RWPE2 (cell line): ENCODE data around the gene PHF12.

ENCODE experiments used
- ATAC-seq: fragments of 200-7000 bp; cut with Tn5 transposase; 3 replicates; pipeline ENCODE4 v1.9.1; 2021; ENCODE audit warnings: low read depth
- DNase-seq: peaks from one replicate; pipeline ENCODE4 v3.0.0-alpha.2; 2020; ENCODE audit warnings: low spot score
- H3K27ac ChIP-seq: fragments of 450-650 bp; 2 replicates; pipeline ENCODE4 v1.5.1; 2017; ENCODE audit warnings: mild to moderate bottlenecking; ENCODE audit not compliant: poor library complexity, severe bottlenecking
- H3K27me3 ChIP-seq: fragments of 250-450 bp; sonication (Bioruptor Pico); 2 replicates; pipeline ENCODE4 v1.5.1; 2021; ENCODE audit warnings: mild to moderate bottlenecking, moderate library complexity; ENCODE audit not compliant: insufficient read depth, poor library complexity, severe bottlenecking
- H3K36me3 ChIP-seq: fragments of 250-450 bp; sonication (Bioruptor Pico); 2 replicates; pipeline ENCODE4 v1.5.1; 2020; ENCODE audit warnings: low read depth, mild to moderate bottlenecking, moderate library complexity
- H3K4me1 ChIP-seq: fragments of 250-450 bp; sonication (Bioruptor Pico); 2 replicates; pipeline ENCODE4 v1.5.1; 2021; ENCODE audit warnings: mild to moderate bottlenecking, moderate library complexity; ENCODE audit not compliant: insufficient read depth, poor library complexity, severe bottlenecking
- H3K4me3 ChIP-seq: fragments of 250-450 bp; sonication (Bioruptor Pico); 2 replicates; pipeline ENCODE4 v1.5.1; 2021; ENCODE audit warnings: mild to moderate bottlenecking, moderate library complexity; ENCODE audit not compliant: severe bottlenecking
- H3K9me3 ChIP-seq: fragments of 250-450 bp; sonication (Bioruptor Pico); 2 replicates; pipeline ENCODE4 v1.5.1; 2021; ENCODE audit warnings: mild to moderate bottlenecking, moderate library complexity; ENCODE audit not compliant: severe bottlenecking
- TF ChIP-seq, protein P1 (sequence below): fragments of 450-650 bp; IDR thresholded peaks from one replicate; pipeline ENCODE4 v1.5.1; 2017; ENCODE audit warnings: mild to moderate bottlenecking, moderate library complexity; ENCODE audit not compliant: poor library complexity, severe bottlenecking

PHF12 gene

DNA sequence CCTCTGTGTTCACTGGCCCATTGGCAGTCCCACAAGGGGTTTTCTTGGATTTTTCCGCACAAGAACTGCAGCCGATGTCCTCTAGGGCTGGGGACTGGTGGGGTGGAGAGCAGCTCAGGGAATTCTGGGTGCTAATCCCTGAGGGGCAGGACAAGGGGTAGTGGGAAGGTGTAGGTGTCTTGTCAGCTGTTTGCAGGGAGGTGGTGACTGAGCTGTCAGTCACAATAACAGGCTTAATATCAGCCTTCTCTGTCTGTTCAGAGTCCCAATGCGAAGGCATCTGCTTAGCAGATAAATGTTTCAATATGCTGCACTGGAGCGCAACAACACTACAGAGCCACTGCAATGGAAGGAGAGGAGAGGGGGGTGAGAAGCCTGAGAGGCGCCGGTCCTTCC, 38.4 kb downstream of the PHF12 start:
- peaks cover 2% of the 10 kb centered on the region for H3K9me3 ChIP-seq
- peaks cover 100% of the 10 kb centered on the region for H3K36me3 ChIP-seq
- no peak overlapping the region for H3K4me3 ChIP-seq
- H3K4me1 ChIP-seq, result no peaks in the 10 kb centered on the region
- H3K27ac ChIP-seq, result no peak overlapping the region
- DNase-seq (no peak), ATAC-seq (no peak)
- H3K27me3 ChIP-seq, result no peaks in the 10 kb centered on the region
- TF ChIP-seq, protein P1, sequence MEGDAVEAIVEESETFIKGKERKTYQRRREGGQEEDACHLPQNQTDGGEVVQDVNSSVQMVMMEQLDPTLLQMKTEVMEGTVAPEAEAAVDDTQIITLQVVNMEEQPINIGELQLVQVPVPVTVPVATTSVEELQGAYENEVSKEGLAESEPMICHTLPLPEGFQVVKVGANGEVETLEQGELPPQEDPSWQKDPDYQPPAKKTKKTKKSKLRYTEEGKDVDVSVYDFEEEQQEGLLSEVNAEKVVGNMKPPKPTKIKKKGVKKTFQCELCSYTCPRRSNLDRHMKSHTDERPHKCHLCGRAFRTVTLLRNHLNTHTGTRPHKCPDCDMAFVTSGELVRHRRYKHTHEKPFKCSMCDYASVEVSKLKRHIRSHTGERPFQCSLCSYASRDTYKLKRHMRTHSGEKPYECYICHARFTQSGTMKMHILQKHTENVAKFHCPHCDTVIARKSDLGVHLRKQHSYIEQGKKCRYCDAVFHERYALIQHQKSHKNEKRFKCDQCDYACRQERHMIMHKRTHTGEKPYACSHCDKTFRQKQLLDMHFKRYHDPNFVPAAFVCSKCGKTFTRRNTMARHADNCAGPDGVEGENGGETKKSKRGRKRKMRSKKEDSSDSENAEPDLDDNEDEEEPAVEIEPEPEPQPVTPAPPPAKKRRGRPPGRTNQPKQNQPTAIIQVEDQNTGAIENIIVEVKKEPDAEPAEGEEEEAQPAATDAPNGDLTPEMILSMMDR, result no peak

DNA sequence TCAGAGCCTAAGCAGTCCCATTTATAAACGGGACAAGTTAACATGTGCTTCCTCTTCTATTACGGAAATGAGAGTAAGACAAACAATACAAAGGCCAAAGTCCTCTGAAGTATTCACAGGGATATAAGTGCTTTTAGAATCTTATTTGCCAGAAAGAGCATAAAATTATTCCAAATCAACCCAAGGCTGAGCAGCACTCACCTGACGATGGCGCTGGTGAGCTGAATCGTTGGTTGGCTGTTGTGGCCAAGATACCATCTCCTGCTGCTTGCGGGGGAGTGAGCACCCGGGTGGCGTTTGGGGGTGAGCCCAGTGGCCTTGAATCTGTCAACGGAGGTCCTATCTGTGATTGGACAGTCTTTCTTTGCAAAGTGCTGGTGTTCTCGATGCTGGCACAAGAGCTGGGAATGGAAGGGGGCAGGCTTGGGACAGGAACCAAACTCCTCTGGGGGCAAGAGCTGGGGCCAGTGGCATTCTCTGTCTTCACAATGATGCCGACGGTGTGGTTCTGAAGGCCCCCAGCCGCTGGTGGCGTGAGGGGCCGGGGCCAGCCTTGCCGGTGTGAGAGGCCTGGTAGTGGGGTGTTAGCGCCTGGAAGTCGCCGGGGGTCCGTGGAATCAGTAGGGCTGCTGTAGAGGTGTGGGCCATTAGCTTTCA, 38.9 kb downstream of the PHF12 start:
- DNase-seq, result no peak
- ATAC-seq, result no peak
- Histone ChIP-seq H3K27me3 (no peaks in the 10 kb centered on the region), H3K4me1 (no peaks in the 10 kb centered on the region), H3K36me3 (peaks cover 97% of the 10 kb centered on the region), H3K9me3 (peaks cover 2% of the 10 kb centered on the region), H3K27ac (no peak overlapping the region), H3K4me3 (no peak overlapping the region)
- TF ChIP-seq, protein P1, result peak; percentile 21

DNA sequence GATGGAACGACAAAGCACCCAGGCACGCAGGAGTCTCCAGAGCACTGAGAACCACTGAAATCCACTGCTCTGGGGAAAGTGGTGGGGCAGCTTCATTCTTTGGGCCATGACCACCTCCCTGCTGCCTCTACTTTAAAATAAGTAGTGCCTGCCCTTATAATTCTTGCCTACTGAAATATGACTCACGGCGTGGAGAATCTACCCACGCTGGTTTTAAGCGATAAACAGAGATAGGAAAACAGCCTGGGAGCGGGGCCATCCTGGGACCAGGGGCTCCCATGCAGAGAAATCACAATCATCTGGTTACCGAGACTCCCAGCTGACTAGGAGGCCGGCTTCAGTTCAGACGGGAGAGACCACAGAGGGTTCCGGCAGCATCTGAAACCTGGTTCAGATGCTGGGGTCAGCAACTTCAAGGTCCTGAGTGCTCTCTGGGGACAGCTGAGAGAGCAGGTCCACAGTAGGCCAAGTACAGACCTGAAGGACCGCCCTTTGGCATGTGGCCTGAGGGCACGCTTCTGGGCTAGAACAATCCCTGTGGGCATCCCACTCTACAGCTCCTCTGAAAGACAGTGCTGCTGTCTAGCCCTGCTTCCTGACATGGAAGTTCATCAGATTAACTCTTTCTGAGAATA, 39.8 kb downstream of the PHF12 start:
- DNase-seq, result no peak
- no peak overlapping the region for H3K4me3 ChIP-seq
- TF ChIP-seq, protein P1, result no peak
- H3K4me1 ChIP-seq, result no peaks in the 10 kb centered on the region
- H3K36me3 ChIP-seq, result peaks cover 89% of the 10 kb centered on the region
- peaks cover 2% of the 10 kb centered on the region for H3K9me3 ChIP-seq
- no peak overlapping the region for H3K27ac ChIP-seq
- no peak for ATAC-seq
- H3K27me3 ChIP-seq, result no peaks in the 10 kb centered on the region

DNA sequence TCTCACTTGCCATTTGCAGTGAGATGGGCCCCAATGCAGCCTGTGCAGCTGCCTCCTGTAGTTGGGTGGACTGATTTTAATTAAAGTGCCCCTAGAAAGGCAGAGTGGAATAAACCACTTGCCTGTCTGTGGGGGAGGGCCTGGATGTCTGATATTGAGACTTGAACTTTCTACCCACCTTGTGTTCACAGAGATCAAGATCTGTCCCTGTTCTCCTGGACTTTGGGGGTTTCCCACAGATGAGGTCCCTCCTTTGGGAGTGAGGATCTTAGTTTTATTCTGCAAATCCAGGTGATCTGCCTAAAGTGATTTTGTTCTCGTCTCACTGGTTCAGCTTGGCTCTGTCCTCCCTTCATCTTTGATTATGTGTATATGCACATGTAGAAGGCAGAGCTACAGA, 40.8 kb downstream of the PHF12 start:
- peaks cover 2% of the 10 kb centered on the region for H3K9me3 ChIP-seq
- ATAC-seq (no peak), DNase-seq (no peak)
- TF ChIP-seq, protein P1, result no peak
- no peaks in the 10 kb centered on the region for H3K4me1 ChIP-seq
- H3K27me3 ChIP-seq, result no peaks in the 10 kb centered on the region
- H3K27ac ChIP-seq, result no peak overlapping the region
- no peak overlapping the region for H3K4me3 ChIP-seq
- peaks cover 79% of the 10 kb centered on the region for H3K36me3 ChIP-seq

DNA sequence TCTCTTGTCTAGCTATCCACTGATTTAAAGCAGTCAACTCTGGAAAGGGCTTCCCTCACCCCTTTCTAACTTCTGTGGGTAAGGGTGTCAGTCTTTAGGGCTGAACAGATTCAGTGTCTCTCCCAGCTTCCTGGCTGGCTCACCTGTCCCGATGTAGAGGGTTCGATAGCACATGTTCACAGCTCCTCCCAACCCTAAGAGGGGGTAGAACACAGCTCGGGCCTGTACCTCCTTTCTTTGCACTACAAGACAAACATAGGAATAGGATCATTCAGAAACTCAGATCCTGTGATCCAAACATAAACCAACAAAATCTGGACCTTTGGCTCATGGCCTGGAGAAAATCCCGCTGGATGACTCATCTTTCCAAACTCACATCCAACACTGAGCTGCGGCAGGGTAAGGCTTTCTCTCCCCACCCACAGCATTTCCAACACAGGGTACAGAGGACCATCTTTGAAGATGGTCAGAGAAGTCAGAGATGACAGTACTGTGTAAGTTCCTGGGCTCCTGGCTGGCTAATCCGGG, 42.6 kb downstream of the PHF12 start:
- no peaks in the 10 kb centered on the region for H3K9me3 ChIP-seq
- H3K4me3 ChIP-seq, result no peak overlapping the region
- H3K27ac ChIP-seq, result no peak overlapping the region
- TF ChIP-seq, protein P1, result no peak
- ATAC-seq (no peak; the same call in 2 of the 3 replicates), DNase-seq (no peak)
- H3K27me3 ChIP-seq, result no peaks in the 10 kb centered on the region
- peaks cover 5% of the 10 kb centered on the region for H3K4me1 ChIP-seq
- H3K36me3 ChIP-seq, result peaks cover 60% of the 10 kb centered on the region
